A204.1 (cell line): Measurements from ENCODE around the gene ADPRH.

Source experiments
- FAIRE-seq: peaks from 2 replicates; lab custom pipeline; 2012; peaks lifted over from hg19 to GRCh38; lab: Jason Lieb, UNC

Gene ADPRH

GRCh38 chr3:119598410-119599098 is 19.3 kb downstream of the ADPRH start:
- no peak for FAIRE-seq

- FAIRE-seq = no peak
These were observed 20.4 kb downstream of the ADPRH start for GRCh38 chr3:119599558-119600174.

GRCh38 chr3:119600732-119601131 is 21.4 kb downstream of the ADPRH start:
- no peak for FAIRE-seq

GRCh38 chr3:119601154-119601553 is 21.9 kb downstream of the ADPRH start:
- no peak for FAIRE-seq

- no peak for FAIRE-seq
These were observed 23.4 kb downstream of the ADPRH start for GRCh38 chr3:119602676-119603075.

- no peak for FAIRE-seq
These were observed 25.6 kb downstream of the ADPRH start for GRCh38 chr3:119604878-119605277.

- FAIRE-seq = no peak
These were observed 29.2 kb downstream of the ADPRH start for GRCh38 chr3:119608405-119609000.

GRCh38 chr3:119609301-119609700 is 30.0 kb downstream of the ADPRH start:
- no peak for FAIRE-seq

- FAIRE-seq = no peak
These were observed 32.4 kb downstream of the ADPRH start for GRCh38 chr3:119611664-119612063.

GRCh38 chr3:119613201-119613600 is 33.9 kb downstream of the ADPRH start:
- FAIRE-seq = no peak

GRCh38 chr3:119613872-119614271 is 34.6 kb downstream of the ADPRH start:
- no peak for FAIRE-seq

GRCh38 chr3:119616056-119616455 is 36.8 kb downstream of the ADPRH start:
- no peak for FAIRE-seq

GRCh38 chr3:119619094-119619493 is 39.8 kb downstream of the ADPRH start:
- no peak for FAIRE-seq

- no peak for FAIRE-seq
These were observed 41.6 kb downstream of the ADPRH start for GRCh38 chr3:119620899-119621298.

GRCh38 chr3:119624002-119624720 is 44.9 kb downstream of the ADPRH start:
- FAIRE-seq = no peak

- FAIRE-seq = no peak
These were observed 46.3 kb downstream of the ADPRH start for GRCh38 chr3:119625451-119626153.

- no peak for FAIRE-seq
These were observed 46.9 kb downstream of the ADPRH start for GRCh38 chr3:119626196-119626595.

- no peak for FAIRE-seq
These were observed 48.2 kb downstream of the ADPRH start for GRCh38 chr3:119627461-119627860.

GRCh38 chr3:119628390-119628789 is 49.1 kb downstream of the ADPRH start:
- FAIRE-seq = no peak

- no peak for FAIRE-seq
These were observed 49.6 kb downstream of the ADPRH start for GRCh38 chr3:119628816-119629445.

- no peak for FAIRE-seq
These were observed 51.0 kb downstream of the ADPRH start for GRCh38 chr3:119630128-119630879.
